ENCODE results near the gene IL23R. TPM values are rescaled to one million over a fixed set of nuclear protein-coding genes. Genes with fewer than 3 reads are reported as not detected.

IL23R gene
- total RNA-seq, 1 experiment from 2014 or later = not detected

GRCh38 chr1:67208217-67208616, 42.0 kb downstream of the IL23R start:
- intact Hi-C loops (cut with micrococcal nuclease; ENCODE audit: unreplicated experiment) = no loop called here
- ChIA-PET POLR2A (no interaction called here), CTCF (no interaction called here)
- no TSS peak for BruUV-seq (replicated peaks)
- no peaks in the 10 kb centered on the region for H3K9me3 ChIP-seq (ENCODE audit: control insufficient read depth, insufficient read depth, low read depth, low read length)
- ATAC-seq (no peak), DNase-seq (ENCODE audit: low read depth, low spot score) (no peak)
- peaks cover 6% of the 10 kb centered on the region; the same call in 1 of the 2 replicates for H3K27me3 ChIP-seq (ENCODE audit: control insufficient read depth, insufficient read depth, low read length)
- H3K4me1 ChIP-seq (ENCODE audit: control insufficient read depth, insufficient read depth, low read length) = no peaks in the 10 kb centered on the region
- no peak overlapping the region for H3K4me3 ChIP-seq (ENCODE audit: low read depth in 2 of 2, low read length in 2 of 2)
- in situ Hi-C loops (cut with HindIII; ENCODE audit: low pct_unique_long_range_greater_than_20kb, low sequenced_read_pairs) = no loop called here
- no peak overlapping the region for H3K27ac ChIP-seq (ENCODE audit: low read length)
- TF ChIP-seq POLR2AphosphoS5 (IDR thresholded peaks at IDR 0.05; ENCODE audit: low read depth, low read length) (no peak), TCF7L2 (IDR thresholded peaks at IDR 0.05; ENCODE audit: low read depth, low read length) (no peak), CTCF (IDR thresholded peaks at IDR 0.05) (no peak), SIN3A (IDR thresholded peaks at IDR 0.05; ENCODE audit: borderline replicate concordance, insufficient read depth, low read depth, low read length) (no peak), REST (IDR thresholded peaks at IDR 0.05; ENCODE audit: insufficient read depth in 1 of 2, low read depth in 2 of 2, low read length in 1 of 2) (no peak)
- no peaks in the 10 kb centered on the region for H3K36me3 ChIP-seq (ENCODE audit: control insufficient read depth, insufficient read depth, low read length)

GRCh38 chr1:67209521-67209920, 43.3 kb downstream of the IL23R start:
- no TSS peak for BruUV-seq (replicated peaks)
- Histone ChIP-seq H3K9me3 (ENCODE audit: control insufficient read depth, insufficient read depth, low read depth, low read length) (no peaks in the 10 kb centered on the region), H3K4me1 (ENCODE audit: control insufficient read depth, insufficient read depth, low read length) (no peaks in the 10 kb centered on the region), H3K27ac (ENCODE audit: low read length) (no peak overlapping the region), H3K4me3 (ENCODE audit: low read depth in 2 of 2, low read length in 2 of 2) (no peak overlapping the region), H3K36me3 (ENCODE audit: control insufficient read depth, insufficient read depth, low read length) (no peaks in the 10 kb centered on the region), H3K27me3 (ENCODE audit: control insufficient read depth, insufficient read depth, low read length) (peaks cover 6% of the 10 kb centered on the region; the same call in 1 of the 2 replicates)
- POLR2A ChIA-PET = no interaction called here
- DNase-seq (ENCODE audit: low read depth, low spot score) (no peak), ATAC-seq (no peak)
- in situ Hi-C loops (cut with HindIII; ENCODE audit: low pct_unique_long_range_greater_than_20kb, low sequenced_read_pairs) = no loop called here
- CTCF ChIA-PET = interaction anchor here (0.7 kb wide), 1 partner anchor 163 kb away, joined by 4 read pairs; no protein-coding TSS in a partner anchor
- TF ChIP-seq REST (IDR thresholded peaks at IDR 0.05; ENCODE audit: insufficient read depth in 1 of 2, low read depth in 2 of 2, low read length in 1 of 2) (no peak), SIN3A (IDR thresholded peaks at IDR 0.05; ENCODE audit: borderline replicate concordance, insufficient read depth, low read depth, low read length) (no peak), POLR2AphosphoS5 (IDR thresholded peaks at IDR 0.05; ENCODE audit: low read depth, low read length) (no peak), TCF7L2 (IDR thresholded peaks at IDR 0.05; ENCODE audit: low read depth, low read length) (no peak), CTCF (IDR thresholded peaks at IDR 0.05) (no peak)
- intact Hi-C loops (cut with micrococcal nuclease; ENCODE audit: unreplicated experiment) = no loop called here
